Inflammatory macrophage treated with lipopolysaccharide for 1 hour (primary cell): ENCODE results near the gene CYRIA.
A peak's percentile ranks its signal among the peaks of the same experiment; 100 is the strongest.

ENCODE experiments used
- DNase-seq, 2 donors: peaks; one replicate each; pipeline ENCODE4 v3.0.0-alpha.2; 2020 to 2022

Gene CYRIA

DNA sequence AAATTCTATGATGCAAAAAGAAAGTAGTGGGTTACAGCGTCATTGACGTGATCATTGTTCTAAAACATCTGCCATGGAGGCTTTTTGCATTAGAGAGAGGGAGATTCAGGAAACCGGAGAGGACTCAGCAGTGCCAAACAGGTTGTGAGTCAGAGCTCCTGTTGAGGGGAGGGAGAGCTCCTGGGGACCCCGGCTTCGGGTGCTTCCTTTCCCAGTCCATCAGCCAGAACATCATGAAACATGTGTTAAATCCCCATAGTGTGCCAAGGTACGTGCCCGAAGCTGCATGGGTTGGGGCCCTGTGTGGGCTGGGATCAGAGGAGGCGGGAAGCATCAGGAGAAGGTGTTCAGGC, 791 bp upstream of the CYRIA start:
- no peak for DNase-seq

DNA sequence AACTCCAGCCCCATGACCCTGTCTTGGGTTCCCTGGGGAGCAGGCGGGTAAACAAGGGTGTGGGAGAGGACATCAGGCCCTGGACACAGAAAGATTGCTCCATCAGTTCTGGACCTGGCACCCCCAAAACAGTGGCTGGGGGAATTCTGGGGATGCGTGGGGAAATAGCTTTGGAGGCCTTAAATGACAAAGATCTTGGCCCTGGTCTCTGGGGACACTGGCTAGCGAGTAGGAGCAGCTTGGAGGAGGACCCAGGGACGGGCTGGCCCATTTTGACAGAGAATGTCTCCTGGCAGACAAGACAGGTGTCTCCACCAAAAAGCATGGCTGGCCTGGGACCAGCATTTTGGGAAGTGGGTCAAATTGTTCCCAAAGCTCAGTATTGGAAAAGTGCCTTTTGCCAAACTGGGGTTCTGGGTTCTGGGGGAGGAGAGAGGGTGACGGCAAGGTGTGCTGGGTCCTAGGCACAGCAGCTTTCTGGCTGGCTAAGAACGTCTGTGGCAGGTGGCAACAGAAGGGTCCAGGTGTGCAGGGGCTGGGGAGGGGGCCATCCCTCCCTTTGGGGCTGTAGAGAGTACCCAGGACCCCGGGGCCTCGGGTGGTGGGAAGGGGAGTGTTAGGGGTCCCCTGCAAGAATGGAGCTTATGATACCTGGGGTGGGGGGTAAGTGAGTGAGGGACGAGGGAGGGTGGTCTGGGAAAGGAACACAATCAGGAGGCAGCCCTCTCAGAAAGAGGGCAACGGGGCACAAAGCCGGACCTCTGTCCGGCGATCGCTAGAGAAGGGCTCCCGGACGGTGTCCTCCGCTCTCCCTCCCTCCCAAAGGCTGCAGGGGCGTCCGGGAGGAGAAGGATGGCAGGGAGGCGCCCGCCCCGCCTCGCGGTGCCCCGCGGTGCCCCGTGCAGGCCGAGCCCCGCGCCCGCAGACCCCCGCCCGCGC, 556 bp downstream of the CYRIA start:
- peak in 1 of 2 donors; percentile 42 for DNase-seq

DNA sequence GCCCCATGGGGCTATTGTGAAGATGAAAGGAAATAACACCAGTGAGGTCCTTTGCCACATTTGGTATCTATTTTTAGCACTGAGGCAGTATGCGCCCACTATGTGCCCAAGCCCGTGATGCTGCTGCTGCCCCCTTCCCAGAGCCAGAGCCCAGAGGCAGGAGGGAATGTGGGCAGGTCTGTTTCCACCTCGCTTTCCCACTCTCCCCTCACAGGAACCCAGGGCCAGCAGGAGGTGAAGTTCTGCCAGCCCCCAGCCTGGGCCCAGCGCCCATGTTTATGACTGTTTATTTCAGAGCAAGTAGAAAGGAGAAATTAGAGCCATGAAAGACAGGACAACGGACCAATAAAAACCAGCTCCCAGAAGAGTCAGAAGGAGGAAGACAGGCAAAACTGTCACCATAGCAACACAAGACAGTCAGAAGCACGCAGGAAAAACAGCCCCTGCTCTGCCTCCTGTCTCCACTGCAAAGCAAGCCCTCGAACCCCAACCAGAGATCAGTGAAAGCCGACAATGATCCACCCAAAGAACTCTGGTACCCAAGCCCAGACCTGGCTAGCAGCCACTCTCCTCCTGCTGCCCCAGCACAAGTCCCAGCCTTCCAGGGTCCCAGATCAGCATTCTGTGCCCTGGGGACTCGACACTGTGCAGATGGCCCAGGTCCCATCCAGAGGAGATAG, 1.4 kb downstream of the CYRIA start:
- peak; percentile 84 to 85 for DNase-seq

DNA sequence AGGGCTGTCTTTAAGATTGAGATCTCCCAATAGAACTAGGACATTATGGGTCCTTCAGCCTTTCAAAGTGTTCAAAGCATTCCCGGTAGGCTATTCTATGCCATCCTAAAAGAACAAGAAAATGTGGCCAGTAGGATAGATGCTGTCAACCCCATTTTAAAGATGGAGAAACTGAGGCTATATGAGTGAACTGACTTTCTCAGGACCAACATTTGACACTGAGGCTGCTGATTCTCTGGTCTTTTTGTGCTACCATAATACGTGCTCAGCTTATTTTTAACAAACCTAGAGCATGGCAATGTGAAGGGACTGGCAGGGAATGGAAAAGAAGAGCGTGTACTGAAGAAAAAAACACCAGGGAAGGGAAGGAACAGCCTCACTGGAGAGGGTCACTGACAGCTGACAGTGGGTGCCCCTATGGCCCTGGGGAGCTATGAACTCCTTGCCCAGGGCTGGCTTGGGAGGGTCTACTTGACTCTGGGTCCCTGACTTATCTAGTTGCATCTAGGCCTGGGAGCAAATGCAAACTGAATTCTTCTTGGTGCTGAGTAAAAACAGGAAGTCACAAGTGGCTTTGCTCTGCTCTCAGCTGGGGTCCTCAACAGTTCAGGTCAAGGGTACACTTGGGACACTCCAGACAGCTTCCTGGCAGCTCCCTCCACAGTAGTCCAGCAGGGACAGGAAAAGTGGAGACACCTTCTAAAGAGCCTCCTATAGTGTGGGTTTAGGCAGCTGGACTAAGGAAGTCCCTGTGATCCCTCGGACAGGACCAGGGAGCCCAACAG, 2.3 kb downstream of the CYRIA start:
- DNase-seq: no peak

DNA sequence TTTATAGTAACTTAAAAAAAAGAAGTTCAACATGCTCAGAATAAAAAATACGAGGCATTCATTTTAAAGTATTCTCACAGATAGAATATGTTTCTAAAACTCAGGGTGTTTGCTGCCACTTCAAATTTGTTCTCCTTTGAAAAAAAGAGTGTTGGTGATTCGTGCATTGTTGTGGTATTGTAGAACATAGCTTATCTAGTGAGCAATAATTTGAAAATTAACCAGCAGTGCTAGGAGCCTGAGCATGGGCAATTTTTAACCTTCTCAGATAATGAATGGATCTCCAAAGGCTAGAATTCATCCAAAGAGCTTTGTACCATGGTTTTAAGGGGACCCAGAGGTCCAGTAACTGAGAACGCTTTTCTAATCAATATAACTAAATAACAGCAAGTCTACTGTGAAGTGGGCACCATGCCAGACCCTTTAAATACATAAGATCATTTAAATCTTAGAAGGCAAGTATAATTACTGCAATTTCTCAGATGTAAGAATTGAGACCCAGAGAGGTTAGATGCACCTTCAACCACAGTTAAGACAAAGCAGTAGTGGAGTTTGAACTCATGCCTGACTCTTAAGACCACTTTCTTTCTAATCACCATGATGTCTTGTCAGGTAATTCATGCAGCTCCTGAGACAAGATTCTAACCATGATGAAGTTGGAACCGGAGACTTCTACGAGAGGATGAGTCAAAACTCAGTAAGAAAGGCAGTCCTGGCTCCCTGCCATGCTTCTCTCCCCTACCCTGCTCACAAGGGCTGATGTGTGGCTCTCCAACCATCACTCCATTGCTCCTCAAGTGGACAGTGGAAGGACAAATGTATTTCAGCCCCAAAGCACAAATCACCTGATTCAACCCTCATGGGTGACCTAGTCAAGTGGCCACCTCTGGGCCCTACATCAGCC, 3.4 kb downstream of the CYRIA start:
- DNase-seq: no peak

DNA sequence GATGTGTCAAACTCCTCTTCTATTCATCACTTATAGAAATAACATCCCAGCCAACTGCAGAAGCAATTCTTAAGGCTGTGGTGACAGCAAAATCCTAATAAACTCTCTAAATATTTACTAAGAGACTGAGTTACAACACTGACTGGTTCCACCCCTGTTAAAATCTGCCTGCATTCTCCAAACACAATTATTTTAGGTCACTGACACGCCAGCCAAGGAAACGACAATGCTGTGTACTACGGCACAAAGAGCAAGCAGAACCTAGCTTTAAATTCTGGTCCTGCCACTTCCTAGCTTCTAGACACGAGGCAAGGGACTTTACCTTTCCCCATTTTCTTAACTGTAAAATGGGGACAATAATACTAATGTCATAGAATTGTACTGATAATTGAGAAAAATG, 4.1 kb downstream of the CYRIA start:
- DNase-seq: no peak

DNA sequence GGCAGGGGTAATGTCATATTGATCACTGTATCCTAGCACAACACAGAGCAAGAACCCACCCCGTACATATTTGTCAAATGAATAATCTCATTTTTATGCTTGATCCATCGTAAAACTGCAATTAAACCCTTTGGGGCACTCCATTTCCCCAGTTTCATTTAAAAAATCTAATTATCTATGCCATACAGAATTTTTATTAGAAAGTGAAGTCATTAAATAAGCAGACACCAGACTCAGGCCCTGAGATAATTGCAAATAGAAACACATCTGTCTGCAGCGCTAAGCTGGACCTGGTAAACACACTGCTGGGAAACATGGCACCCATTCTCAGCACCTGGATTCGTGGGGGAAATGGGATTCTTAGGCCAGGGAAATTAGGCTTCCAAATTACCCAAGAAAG, 5.1 kb downstream of the CYRIA start:
- DNase-seq: no peak

DNA sequence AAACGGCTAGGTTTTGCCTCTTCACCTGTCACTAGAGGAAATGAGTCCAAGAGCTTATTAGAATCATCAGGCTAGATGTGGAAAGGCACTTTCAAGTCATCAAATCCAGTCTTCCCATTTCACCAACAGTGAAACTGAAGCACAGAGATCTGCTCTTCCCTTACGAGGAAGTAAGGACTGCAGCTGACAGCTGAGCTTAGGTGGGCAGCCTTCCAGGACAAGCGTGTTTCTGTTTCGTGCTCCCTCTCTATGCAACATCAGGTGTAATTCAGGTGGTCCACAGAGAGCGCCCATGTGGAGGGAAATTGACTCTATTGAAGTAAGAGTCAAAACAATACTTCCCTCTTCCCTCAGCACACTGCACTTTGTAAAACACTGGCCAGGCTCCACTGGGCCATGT, 5.5 kb downstream of the CYRIA start:
- DNase-seq: no peak

DNA sequence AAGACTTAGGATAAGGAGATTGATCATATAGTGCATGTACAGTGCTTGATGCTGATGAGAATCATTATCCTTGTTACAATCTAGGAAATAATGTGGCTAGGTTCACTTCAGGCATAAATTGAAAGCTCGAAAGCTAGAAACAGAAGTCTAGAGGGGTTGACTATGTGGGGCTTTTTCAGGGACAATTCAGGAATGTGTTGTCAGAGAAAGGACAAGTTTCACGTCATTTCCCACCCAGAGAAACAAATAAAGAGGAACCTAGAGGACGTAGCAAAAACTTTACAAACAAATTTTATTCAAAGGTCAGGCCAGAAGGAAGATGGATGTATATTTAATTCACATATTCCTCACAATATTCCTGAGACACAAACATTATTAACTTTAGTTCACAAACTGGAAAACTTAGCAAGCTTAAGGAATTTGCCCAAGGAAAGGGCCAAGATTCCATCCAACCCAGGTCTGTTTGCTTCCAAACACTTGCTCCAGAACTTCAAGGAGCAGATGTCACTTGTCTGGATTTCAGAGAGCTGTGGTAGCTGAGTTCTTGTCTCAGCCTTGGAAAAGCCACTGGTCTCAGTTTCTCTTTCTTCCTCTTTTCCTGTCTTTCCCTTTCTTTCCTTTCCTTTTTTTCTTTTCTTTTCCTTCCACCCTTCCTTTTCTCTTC, 7.4 kb downstream of the CYRIA start:
- DNase-seq: peak; percentile 88 to 90

DNA sequence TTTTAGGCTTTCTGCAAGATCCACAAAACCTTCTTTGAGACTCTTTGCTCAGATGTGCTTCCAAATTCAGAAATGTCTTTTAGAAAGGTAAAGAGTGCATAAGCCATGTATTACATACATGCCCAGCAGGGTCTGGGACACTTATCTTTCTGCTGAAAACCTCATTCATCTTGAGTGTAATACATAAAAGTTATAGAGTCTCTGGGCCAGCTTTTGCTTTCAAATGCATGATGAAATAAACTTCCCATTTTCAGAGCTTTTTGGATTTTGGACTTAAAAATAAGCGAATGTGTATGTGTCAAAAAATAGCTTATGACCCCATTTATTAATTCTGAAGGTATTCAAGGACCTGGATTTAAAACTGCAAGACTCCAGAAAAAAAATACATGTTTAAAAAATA, 8.0 kb downstream of the CYRIA start:
- peak; percentile 45 to 53 for DNase-seq

DNA sequence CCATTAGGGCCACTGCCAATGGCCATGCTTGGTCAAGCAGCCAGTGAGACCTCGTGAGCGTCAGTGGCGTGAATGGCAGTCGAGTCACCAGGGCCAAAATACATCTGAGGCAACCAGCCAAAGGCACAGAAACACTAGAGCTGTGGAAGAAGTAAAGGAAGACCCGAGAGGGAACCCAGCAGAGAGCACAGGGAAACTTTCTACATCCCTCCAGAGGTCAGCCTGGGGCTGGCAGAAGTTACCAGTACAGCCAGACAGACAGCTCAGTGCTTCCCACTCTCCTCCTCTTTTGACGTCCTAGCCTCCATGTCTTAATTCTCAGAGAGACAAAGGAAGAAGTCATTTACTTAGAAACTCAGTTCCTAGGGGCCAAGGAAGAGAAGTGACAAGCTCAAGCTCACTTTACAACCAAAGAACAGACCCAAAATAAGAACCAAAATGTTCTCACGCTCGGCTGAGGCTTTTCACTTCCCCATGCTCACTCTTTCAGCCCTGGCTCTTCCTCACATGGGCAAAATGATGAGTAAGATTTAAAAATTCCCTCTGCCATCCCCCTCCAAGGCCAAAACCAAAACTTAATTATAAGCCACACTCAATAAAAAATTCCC, 8.7 kb downstream of the CYRIA start:
- peak; percentile 87 to 93 for DNase-seq

DNA sequence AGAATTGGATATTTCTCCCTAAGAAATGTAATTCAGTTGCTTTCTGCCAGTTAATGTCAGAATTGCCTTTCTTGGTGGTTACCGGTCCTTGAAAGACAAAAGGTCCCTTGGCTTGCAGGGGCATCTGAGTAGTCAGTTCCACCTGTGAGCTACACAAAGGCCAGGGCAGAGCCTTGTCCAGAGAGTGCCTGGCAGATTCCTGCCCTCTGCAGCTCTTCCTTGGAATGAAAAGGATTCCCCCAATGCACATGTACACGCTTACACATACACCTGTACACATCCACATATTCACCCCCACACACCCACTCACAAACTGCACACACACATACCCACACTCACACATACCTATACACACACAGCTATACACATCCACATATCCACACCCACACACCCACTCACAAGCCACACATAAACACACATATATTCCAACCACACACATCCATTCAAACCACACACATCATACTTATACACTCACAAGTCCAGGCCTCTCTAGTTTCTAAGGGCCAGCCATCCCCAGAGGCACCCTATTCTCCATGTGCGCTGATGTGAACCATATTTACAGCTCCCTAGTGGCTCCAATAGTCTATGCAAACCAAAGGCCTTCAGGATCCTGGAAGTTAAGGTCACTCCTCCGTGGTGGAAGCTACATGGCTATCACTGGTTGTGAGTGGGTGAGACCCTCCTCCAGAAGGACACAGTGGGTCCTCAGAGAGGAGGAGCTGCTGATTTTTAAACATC, 9.6 kb downstream of the CYRIA start:
- no peak for DNase-seq

DNA sequence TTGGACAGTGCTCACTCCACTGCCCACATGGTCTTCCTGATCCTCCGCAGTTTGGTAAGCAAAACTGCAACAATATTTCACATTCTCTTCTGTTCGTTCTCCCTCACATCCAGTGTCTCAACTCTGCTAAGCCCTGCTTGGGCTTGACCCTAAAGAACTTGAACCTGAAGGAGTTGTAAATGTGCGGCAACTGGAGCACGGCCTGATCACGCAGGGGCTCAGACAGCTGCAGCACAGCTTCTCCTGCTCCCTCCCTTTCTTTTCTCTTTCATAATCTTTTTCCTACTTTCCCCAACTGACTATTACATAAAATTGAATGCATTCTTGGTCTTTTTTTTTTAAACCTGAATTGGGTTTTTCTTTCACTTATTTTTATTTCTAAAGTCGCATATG, 10.2 kb downstream of the CYRIA start:
- DNase-seq: no peak

DNA sequence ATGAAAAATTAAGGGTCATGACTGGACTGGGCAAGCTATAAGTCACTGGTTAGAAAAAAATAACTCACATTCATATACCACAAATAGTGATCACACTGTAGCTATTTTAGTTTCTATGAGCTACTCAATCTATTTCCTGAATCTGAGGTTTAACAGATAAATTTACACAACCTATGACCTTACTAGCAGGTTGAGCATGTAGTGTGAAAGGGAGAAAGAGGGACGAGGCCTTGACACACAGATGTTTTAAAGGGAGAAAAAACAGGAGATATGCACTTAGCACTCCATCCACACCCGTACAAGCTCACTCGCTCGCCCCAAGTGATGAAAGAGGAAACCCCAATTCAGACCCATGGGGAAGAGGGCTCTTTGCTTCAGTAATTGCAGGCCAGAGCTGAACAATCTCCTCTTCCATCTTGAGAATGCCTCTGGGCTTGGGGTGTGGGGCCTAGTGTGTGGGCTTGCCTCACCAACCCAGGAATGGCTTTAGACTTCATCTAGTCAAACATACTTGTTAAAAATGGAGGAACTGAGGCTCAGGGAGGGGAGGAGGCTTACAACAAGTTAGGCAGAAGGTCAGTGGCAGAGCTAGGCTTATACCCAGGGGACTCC, 10.7 kb downstream of the CYRIA start:
- peak; percentile 53 to 58 for DNase-seq

DNA sequence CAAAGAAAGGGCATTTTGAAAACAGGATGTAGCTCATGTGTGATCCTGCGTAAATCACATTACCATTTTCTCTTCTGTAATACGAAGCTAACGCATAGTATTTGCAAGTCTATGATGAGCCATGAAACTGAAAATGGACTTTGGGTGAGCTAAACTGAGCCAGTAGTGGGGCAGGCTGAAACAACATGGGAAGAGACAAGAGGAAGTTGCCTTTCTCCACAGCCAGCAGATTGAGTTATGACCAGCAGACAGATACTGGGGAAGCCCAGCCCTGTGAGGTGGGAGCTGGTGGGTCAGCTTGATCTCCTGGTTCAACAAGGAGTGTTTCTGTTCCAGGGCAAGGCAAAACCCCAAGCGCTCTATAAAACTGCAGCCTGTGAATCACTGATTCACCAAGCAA, 11.8 kb downstream of the CYRIA start:
- peak; percentile 86 to 96 for DNase-seq

DNA sequence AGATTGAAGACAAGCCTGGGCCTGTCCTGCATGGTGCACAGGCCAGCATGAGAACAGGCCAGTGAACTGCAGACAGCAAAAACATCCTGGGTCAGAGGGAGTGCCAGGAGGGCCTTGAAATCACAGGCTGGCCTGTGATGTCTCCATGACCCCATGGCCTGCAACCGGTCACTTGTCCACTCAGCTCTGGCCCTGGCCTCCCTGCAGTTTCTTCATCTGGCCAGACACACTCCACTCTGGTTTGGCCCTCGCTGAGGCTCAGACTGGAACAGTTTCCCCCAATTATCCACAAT, 12.6 kb downstream of the CYRIA start:
- DNase-seq: no peak

DNA sequence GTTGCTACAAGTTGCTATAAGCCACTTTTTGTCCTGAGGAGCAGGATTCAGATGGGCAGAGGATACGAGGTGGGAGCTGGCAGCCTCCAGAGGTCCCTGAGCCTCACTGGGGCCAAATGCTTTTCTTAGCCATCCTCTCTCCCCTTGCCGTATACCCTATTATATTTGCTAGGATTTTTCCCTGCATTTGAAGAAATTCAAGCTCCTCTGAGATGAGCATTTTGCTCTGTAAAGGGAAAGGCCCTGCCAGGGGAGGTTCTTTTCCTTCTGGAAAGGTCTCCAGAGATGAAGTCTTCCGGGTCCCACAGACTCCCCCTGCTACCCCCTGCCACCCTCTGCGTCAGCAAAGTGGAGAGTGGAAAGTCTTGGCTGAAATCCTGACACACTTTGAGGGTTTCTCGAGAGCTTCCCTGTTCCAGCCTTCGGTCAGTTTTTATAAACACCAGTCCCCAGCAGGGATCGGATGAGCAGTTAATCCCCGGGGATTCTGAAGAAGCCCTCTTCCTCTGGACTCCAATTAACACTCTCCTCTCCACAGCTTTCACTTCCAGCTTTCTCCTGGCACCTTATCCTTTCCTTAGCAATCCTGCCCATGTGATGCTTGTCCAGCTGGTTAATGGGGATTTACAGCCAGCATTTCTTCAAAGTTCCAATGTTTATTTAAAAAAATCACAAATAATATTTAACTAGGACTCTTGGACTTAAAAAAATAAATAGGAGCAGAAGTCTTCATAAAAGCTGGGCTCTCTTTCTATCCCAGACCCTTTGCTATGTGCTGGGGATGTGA, 13.1 kb downstream of the CYRIA start:
- DNase-seq: no peak

DNA sequence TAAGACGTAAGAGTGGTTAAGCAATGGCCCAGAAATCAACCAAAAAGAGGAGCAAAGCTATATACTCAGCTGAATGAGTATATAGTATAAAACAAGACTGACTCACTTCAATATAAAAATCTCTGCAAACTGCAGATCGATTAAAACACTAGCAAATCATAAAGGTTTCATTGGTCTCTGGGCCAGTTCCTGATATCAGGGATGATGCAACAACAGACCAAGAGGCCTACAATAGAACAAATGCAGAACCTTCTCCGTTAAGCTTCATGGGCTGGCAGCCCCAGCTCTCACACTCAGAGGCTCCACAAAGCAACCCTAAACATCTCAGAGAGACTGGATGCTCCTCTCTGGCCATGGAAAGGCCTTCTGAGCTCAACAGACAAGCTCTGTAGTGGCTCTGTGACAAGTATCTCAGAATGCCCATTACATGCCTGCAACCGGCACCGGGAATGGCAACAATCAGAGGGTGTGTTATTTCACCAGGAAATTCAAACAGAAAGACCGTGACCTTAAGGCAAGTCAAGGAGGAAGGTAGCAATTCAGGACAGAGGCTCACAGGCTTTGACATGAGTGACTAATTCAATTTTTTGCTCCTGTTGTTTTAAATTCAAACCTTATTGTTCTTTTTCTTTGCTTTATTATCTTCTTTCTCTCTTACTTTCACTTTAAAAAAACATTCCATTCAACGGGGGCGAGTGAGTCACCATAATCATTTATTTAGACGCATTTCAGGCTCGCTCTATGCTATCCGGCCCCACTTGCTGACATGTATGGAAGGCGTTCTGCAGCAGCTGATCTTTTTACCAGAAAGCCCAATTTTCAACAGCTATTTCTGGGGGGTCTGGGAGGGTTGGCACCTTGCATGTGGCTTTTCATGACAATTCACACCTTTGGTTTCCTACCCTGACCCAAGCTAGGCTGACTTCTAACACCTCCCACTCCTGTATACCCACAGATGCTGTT, 15.1 kb downstream of the CYRIA start:
- DNase-seq: peak; percentile 63 to 64
